ENCODE results near the gene TBC1D26.
"Not testable (repeated sequence)": the region's sequence is repeated elsewhere in the genome, so short reads cannot be mapped to it uniquely, and the experiment has no call there.

- TF ChIP-seq CTCF (conservative IDR thresholded peaks at IDR 0.05; ENCODE audit: low read depth, low read length); USF2 (IDR thresholded peaks at IDR 0.05; ENCODE audit: low read depth, low read length); POLR2A (IDR thresholded peaks at IDR 0.05; ENCODE audit: low read depth, low read length); MAFK (IDR thresholded peaks at IDR 0.05; ENCODE audit: low read depth, low read length); MAZ (IDR thresholded peaks at IDR 0.05; ENCODE audit: borderline replicate concordance, low read depth, low read length); ELK1 (IDR thresholded peaks at IDR 0.05; ENCODE audit: borderline replicate concordance, low read depth, low read length): not testable (repeated sequence)
Measured at GRCh38 chr17:15699937-15700336, 32.1 kb upstream of the TBC1D26 start.

Data from IMR-90 (cell line).